Measurements from ENCODE around the gene USPL1. TPM values are rescaled to one million over a fixed set of nuclear protein-coding genes. Genes with fewer than 3 reads are reported as not detected.
"Not testable (repeated sequence)": the region's sequence is repeated elsewhere in the genome, so short reads cannot be mapped to it uniquely, and the experiment has no call there.

Gene USPL1
- total RNA-seq, 1 donor from 2014 or later: 19.7 TPM

DNA sequence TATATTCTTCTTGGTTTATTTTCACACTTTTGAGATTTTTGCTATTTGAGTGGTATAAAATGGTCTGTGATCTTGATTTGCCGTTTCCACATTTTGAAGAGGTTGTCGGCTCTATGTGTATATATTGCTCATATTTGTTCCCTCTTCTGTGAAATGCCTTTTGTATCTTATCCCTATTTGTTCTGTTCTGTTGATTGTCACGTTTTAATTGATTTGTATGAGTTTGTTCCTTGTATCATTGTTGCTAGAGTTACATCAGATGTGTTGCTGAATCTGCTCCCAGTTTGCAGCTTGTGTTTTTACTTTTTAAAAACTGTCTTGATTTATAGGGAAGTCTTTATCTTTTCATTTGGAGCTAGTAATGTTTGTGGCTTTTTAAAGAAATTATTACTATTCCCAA lies 17.1 kb downstream of the USPL1 start:
- H3K36me3 Mint-ChIP-seq: peaks cover 36% of the 10 kb centered on the region

DNA sequence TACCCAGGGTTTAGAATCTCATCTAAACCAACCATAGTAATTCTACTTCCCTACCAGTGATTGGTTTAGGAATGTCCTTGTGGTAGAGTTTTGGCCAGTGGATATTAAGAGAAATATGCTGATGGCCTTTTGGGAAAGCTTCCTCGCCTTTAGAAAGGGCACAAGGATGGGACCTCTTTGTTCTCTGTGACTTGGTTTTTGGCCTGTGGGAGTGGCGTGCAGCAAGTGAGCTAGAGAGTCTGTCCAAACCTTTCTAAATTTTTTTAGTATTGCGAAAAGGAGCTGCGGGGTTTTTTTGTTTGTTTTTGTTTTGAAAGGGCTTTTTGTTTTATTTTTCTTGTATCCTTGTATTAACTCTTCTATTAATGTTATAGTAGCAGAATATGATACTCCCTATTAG lies 20.6 kb downstream of the USPL1 start:
- Mint-ChIP-seq H3K4me3 (no peak overlapping the region), H3K27me3 (no peaks in the 10 kb centered on the region), H3K4me1 (ENCODE audit: unreplicated experiment) (no peaks in the 10 kb centered on the region), H3K36me3 (peaks cover 36% of the 10 kb centered on the region), H3K27ac (no peak overlapping the region), H3K9me3 (peaks cover 9% of the 10 kb centered on the region)
- TF ChIP-seq CTCF (conservative IDR thresholded peaks at IDR 0.05): no peak
- no peak for DNase-seq (ENCODE audit: extremely low spot score, unreplicated experiment)

More for the DNA sequence above, 17.1 kb downstream of the USPL1 start:
- no peak for TF ChIP-seq CTCF (conservative IDR thresholded peaks at IDR 0.05)
- Mint-ChIP-seq H3K4me1 (ENCODE audit: unreplicated experiment) (no peaks in the 10 kb centered on the region), H3K27ac (no peak overlapping the region), H3K9me3 (peaks cover 9% of the 10 kb centered on the region), H3K27me3 (no peaks in the 10 kb centered on the region), H3K4me3 (no peak overlapping the region)
- no peak for DNase-seq (ENCODE audit: extremely low spot score, unreplicated experiment)

DNA sequence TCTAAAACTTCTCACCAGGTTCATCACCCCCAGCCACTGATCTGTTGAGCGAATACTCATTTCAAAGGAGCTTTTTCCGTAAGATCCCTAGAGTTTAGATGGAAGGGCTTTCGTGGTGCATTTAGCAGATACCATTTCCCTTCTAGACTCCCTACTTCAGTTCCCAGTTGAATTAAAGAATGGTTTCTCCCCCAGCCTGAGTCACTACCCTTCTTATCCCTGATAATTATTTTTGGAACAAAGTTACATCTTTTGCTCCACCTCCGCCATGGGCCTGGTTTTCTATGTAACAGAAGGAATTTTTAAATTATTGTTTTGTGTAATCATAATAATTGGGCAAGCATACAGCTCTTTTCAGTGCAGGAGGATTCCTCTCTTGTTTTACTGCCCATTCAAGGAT lies 22.0 kb downstream of the USPL1 start:
- H3K27ac Mint-ChIP-seq: no peak overlapping the region
- TF ChIP-seq CTCF (conservative IDR thresholded peaks at IDR 0.05): no peak

GRCh38 chr13:30641173-30641572 lies 23.5 kb downstream of the USPL1 start:
- DNase-seq (ENCODE audit: extremely low spot score, unreplicated experiment); H3K4me3 Mint-ChIP-seq; H3K27ac Mint-ChIP-seq; H3K4me1 Mint-ChIP-seq (ENCODE audit: unreplicated experiment); H3K9me3 Mint-ChIP-seq; H3K27me3 Mint-ChIP-seq: not testable (repeated sequence)
- H3K36me3 Mint-ChIP-seq: peaks cover 27% of the 10 kb centered on the region

More for the DNA sequence above, 22.0 kb downstream of the USPL1 start:
- Mint-ChIP-seq H3K9me3 (peaks cover 3% of the 10 kb centered on the region), H3K36me3 (peaks cover 31% of the 10 kb centered on the region), H3K27me3 (no peaks in the 10 kb centered on the region), H3K4me3 (no peak overlapping the region), H3K4me1 (ENCODE audit: unreplicated experiment) (no peaks in the 10 kb centered on the region)
- DNase-seq (ENCODE audit: extremely low spot score, unreplicated experiment): no peak

DNA sequence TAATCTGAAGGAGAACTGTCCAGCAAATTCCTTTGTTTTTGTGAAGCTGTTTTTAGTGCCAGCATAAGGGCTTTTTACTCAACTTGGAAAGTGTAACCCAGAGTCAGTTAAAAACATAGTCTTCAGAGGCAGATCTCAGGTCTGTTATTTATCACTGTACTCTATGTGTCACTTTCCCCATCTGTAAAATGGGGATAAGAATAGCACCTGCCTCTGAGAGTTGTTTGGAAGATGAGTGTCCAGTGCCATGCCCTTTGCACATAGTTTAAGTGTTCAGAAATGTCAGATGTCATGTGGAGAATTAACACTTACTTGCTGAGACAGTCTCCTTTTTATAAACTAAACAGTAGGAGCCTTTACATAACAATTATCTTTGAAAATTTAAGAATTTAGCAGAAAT lies 27.9 kb downstream of the USPL1 start:
- no peak for TF ChIP-seq CTCF (conservative IDR thresholded peaks at IDR 0.05)
- Mint-ChIP-seq H3K27ac (no peak overlapping the region), H3K36me3 (peaks cover 41% of the 10 kb centered on the region), H3K4me3 (no peak overlapping the region), H3K9me3 (no peaks in the 10 kb centered on the region), H3K4me1 (ENCODE audit: unreplicated experiment) (no peaks in the 10 kb centered on the region), H3K27me3 (no peaks in the 10 kb centered on the region)
- no peak for DNase-seq (ENCODE audit: extremely low spot score, unreplicated experiment)

DNA sequence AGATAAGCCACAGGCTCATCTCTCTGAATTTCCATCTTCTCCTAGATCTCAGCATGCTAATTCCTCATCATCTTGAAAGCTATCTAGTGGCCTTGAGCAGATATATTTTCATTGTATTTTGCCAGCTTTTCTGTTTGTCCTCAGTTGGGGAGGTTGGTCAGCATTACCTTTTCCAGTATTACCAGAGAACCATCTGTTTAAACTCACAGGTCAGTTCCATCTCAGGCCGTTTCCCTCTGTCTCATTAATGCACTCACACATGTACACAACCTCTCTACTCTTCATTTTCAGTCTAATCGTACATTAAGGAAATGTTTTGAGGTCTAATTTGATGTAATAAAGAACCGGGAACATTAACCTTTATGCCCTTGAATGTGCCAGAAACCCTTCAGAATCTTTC lies 29.7 kb downstream of the USPL1 start:
- H3K4me1 Mint-ChIP-seq (ENCODE audit: unreplicated experiment): peaks cover 5% of the 10 kb centered on the region
- no peaks in the 10 kb centered on the region for H3K9me3 Mint-ChIP-seq
- H3K27me3 Mint-ChIP-seq: no peaks in the 10 kb centered on the region
- H3K27ac Mint-ChIP-seq: peak overlapping the region; percentile 3
- DNase-seq (ENCODE audit: extremely low spot score, unreplicated experiment): no peak
- H3K4me3 Mint-ChIP-seq: no peak overlapping the region
- TF ChIP-seq CTCF (conservative IDR thresholded peaks at IDR 0.05): no peak
- peaks cover 36% of the 10 kb centered on the region for H3K36me3 Mint-ChIP-seq

Data from type B pancreatic cell (in vitro differentiated cells).